H1 (cell line): Measurements from ENCODE around the gene RPP25L.

Source experiments
- ASH2L ChIP-seq: fragments of 200-600, 300-600 bp; sonication (generic); IDR thresholded peaks from one replicate; pipeline ENCODE4 v1.7.1; 2017; ENCODE audit warnings: low read length
- ATF2 ChIP-seq: IDR thresholded peaks from 2 replicates; pipeline ENCODE4 v1.6.1; 2012; ENCODE audit warnings: low read length, inconsistent platforms
- CEBPB ChIP-seq: IDR thresholded peaks from 2 replicates; pipeline ENCODE4 v1.6.1; 2012; ENCODE audit warnings: low read depth, low read length
- CREB1 ChIP-seq: IDR thresholded peaks from 2 replicates; pipeline ENCODE4 v1.6.1; 2012; ENCODE audit warnings: inconsistent platforms
- EP300 ChIP-seq, 2 experiments: IDR thresholded peaks; 1 replicate in 1 of 2; 2 replicates in 1 of 2; pipeline ENCODE4 v1.6.1; 2011 to 2012; ENCODE audit warnings: low read depth in 2 of 2, low read length in 2 of 2, mild to moderate bottlenecking in 2 of 2, borderline replicate concordance in 1 of 2, inconsistent platforms in 1 of 2, moderate library complexity in 1 of 2
- EZH2 ChIP-seq: fragments of 200-600 bp; sonication (generic); IDR thresholded peaks from 2 replicates; pipeline ENCODE4 v1.7.1; 2012; ENCODE audit warnings: low read depth, mild to moderate bottlenecking, moderate library complexity, low read length, inconsistent platforms; ENCODE audit not compliant: severe bottlenecking
- KDM1A ChIP-seq: fragments of 200-600, 300-600 bp; sonication (generic); IDR thresholded peaks from 2 replicates; pipeline ENCODE4 v1.7.1; 2016; ENCODE audit warnings: mild to moderate bottlenecking, low read length, borderline replicate concordance
- POLR2A ChIP-seq, 2 experiments: IDR thresholded peaks; 1 replicate in 1 of 2; 2 replicates in 1 of 2; pipeline ENCODE4 v1.6.1; 2011; ENCODE audit warnings: low read depth in 2 of 2, low read length in 2 of 2, mild to moderate bottlenecking in 2 of 2; ENCODE audit errors: control extremely low read depth in 1 of 2
- SIN3A ChIP-seq, 2 experiments: IDR thresholded peaks in 1 of 2; conservative IDR thresholded peaks in 1 of 2; 2 replicates each; pipeline ENCODE4 v1.6.1; 2011 to 2012; ENCODE audit warnings: low read length in 2 of 2, improper control_type of control experiment in 1 of 2, low read depth in 1 of 2, mild to moderate bottlenecking in 1 of 2
- SIX5 ChIP-seq: IDR thresholded peaks from 2 replicates; pipeline ENCODE4 v1.6.1; 2011; ENCODE audit warnings: mild to moderate bottlenecking, low read depth, low read length
- TF ChIP-seq, protein P1 (sequence below), 3 experiments: IDR thresholded peaks; 1 replicate in 2 of 3; 2 replicates in 1 of 3; pipeline versions ENCODE4 v1.5.1 to v1.6.1; 2011; ENCODE audit warnings: low read length in 3 of 3, mild to moderate bottlenecking in 3 of 3, inconsistent platforms in 2 of 3, low read depth in 1 of 3, moderate library complexity in 1 of 3; ENCODE audit not compliant: insufficient read depth in 1 of 3; ENCODE audit errors: control extremely low read depth in 1 of 3
- TF ChIP-seq, protein P2 (sequence below): IDR thresholded peaks from 2 replicates; pipeline ENCODE4 v1.6.1; 2012; ENCODE audit warnings: inconsistent platforms

GRCh38 chr9:34653151-34654072, 41.5 kb upstream of the RPP25L start:
- TF ChIP-seq EZH2 (no peak), SIN3A (conservative IDR thresholded peaks at IDR 0.05 in 1 of 2, IDR thresholded peaks at IDR 0.05 in 1 of 2; ENCODE audit: low read depth in 1 of 2, low read length in 2 of 2) (no peak), KDM1A (no peak), ASH2L (no peak), EP300 (IDR thresholded peaks at IDR 0.05; ENCODE audit: borderline replicate concordance in 1 of 2, low read depth in 2 of 2, low read length in 2 of 2) (no peak), ATF2 (no peak), SIX5 (no peak), CEBPB (no peak), CREB1 (no peak), POLR2A (IDR thresholded peaks at IDR 0.05; ENCODE audit: control extremely low read depth in 1 of 2, low read depth in 2 of 2, low read length in 2 of 2) (no peak)
- TF ChIP-seq, protein P1, sequence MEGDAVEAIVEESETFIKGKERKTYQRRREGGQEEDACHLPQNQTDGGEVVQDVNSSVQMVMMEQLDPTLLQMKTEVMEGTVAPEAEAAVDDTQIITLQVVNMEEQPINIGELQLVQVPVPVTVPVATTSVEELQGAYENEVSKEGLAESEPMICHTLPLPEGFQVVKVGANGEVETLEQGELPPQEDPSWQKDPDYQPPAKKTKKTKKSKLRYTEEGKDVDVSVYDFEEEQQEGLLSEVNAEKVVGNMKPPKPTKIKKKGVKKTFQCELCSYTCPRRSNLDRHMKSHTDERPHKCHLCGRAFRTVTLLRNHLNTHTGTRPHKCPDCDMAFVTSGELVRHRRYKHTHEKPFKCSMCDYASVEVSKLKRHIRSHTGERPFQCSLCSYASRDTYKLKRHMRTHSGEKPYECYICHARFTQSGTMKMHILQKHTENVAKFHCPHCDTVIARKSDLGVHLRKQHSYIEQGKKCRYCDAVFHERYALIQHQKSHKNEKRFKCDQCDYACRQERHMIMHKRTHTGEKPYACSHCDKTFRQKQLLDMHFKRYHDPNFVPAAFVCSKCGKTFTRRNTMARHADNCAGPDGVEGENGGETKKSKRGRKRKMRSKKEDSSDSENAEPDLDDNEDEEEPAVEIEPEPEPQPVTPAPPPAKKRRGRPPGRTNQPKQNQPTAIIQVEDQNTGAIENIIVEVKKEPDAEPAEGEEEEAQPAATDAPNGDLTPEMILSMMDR (IDR thresholded peaks at IDR 0.05; ENCODE audit: control extremely low read depth in 1 of 3, insufficient read depth in 1 of 3, low read depth in 1 of 3, low read length in 3 of 3), result no peak
- TF ChIP-seq, protein P2, sequence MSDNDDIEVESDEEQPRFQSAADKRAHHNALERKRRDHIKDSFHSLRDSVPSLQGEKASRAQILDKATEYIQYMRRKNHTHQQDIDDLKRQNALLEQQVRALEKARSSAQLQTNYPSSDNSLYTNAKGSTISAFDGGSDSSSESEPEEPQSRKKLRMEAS, result no peak
